IPS-18a (cell line): ENCODE data around the gene C5.
"Not testable (repeated sequence)": the region's sequence is repeated elsewhere in the genome, so short reads cannot be mapped to it uniquely, and the experiment has no call there.

Experiments used
- H3K27ac ChIP-seq: one replicate; pipeline ENCODE4 v1.5.1; 2013; ENCODE audit warnings: low read length
- H3K27me3 ChIP-seq: one replicate; pipeline ENCODE4 v1.6.1; 2013; ENCODE audit warnings: mild to moderate bottlenecking, low read length; ENCODE audit not compliant: control insufficient read depth, insufficient read depth
- H3K36me3 ChIP-seq: one replicate; pipeline ENCODE4 v1.6.1; 2013; ENCODE audit warnings: low read depth, low read length; ENCODE audit not compliant: control insufficient read depth
- H3K4me1 ChIP-seq: one replicate; pipeline ENCODE4 v1.6.1; 2013; ENCODE audit warnings: low read depth, low read length; ENCODE audit not compliant: control insufficient read depth
- H3K4me3 ChIP-seq: one replicate; pipeline ENCODE4 v1.5.1; 2013; ENCODE audit warnings: low read length
- H3K9ac ChIP-seq: one replicate; pipeline ENCODE4 v1.6.1; 2013; ENCODE audit warnings: mild to moderate bottlenecking, low read length, moderate library complexity
- H3K9me3 ChIP-seq: one replicate; pipeline ENCODE4 v1.6.1; 2013; ENCODE audit warnings: low read depth, low read length; ENCODE audit not compliant: control insufficient read depth

The C5 gene

GRCh38 chr9:121038804-121039203 lies 11.3 kb downstream of the C5 start:
- Histone ChIP-seq H3K9me3 (no peaks in the 10 kb centered on the region), H3K4me3 (no peak overlapping the region), H3K27ac (no peak overlapping the region), H3K9ac (no peak overlapping the region), H3K36me3 (no peaks in the 10 kb centered on the region), H3K27me3 (no peaks in the 10 kb centered on the region), H3K4me1 (no peaks in the 10 kb centered on the region)

- Histone ChIP-seq H3K36me3 (no peaks in the 10 kb centered on the region), H3K9ac (no peak overlapping the region), H3K4me1 (no peaks in the 10 kb centered on the region), H3K27me3 (no peaks in the 10 kb centered on the region), H3K4me3 (no peak overlapping the region), H3K9me3 (no peaks in the 10 kb centered on the region), H3K27ac (no peak overlapping the region)
Observed at GRCh38 chr9:121038362-121038761, 11.7 kb downstream of the C5 start.

GRCh38 chr9:121035717-121036116 lies 14.4 kb downstream of the C5 start:
- H3K4me1 ChIP-seq, H3K9me3 ChIP-seq, H3K36me3 ChIP-seq, H3K27ac ChIP-seq, H3K9ac ChIP-seq, H3K4me3 ChIP-seq, H3K27me3 ChIP-seq: not testable (repeated sequence)

GRCh38 chr9:121034529-121034928 lies 15.5 kb downstream of the C5 start:
- Histone ChIP-seq H3K27ac (no peak overlapping the region), H3K9me3 (no peaks in the 10 kb centered on the region)

GRCh38 chr9:121029469-121029868 lies 20.6 kb downstream of the C5 start:
- Histone ChIP-seq H3K36me3 (no peaks in the 10 kb centered on the region), H3K27ac (no peak overlapping the region), H3K9ac (no peak overlapping the region), H3K9me3 (no peaks in the 10 kb centered on the region), H3K4me3 (no peak overlapping the region), H3K27me3 (no peaks in the 10 kb centered on the region), H3K4me1 (no peaks in the 10 kb centered on the region)

More at GRCh38 chr9:121034529-121034928, 15.5 kb downstream of the C5 start:
- no peak overlapping the region for H3K9ac ChIP-seq
- H3K36me3 ChIP-seq: no peaks in the 10 kb centered on the region
- no peaks in the 10 kb centered on the region for H3K27me3 ChIP-seq
- H3K4me1 ChIP-seq: no peaks in the 10 kb centered on the region
- H3K4me3 ChIP-seq: no peak overlapping the region

- H3K27ac ChIP-seq, H3K9me3 ChIP-seq, H3K9ac ChIP-seq: not testable (repeated sequence)
Observed at GRCh38 chr9:121028285-121028684, 21.8 kb downstream of the C5 start.

GRCh38 chr9:121026768-121027167 lies 23.3 kb downstream of the C5 start:
- Histone ChIP-seq H3K9me3 (no peaks in the 10 kb centered on the region), H3K27me3 (no peaks in the 10 kb centered on the region), H3K36me3 (no peaks in the 10 kb centered on the region), H3K9ac (no peak overlapping the region), H3K4me1 (no peaks in the 10 kb centered on the region), H3K4me3 (no peak overlapping the region), H3K27ac (no peak overlapping the region)

More at GRCh38 chr9:121028285-121028684, 21.8 kb downstream of the C5 start:
- not testable (repeated sequence) for H3K27me3 ChIP-seq, H3K4me3 ChIP-seq, H3K4me1 ChIP-seq, H3K36me3 ChIP-seq

GRCh38 chr9:121026260-121026691 lies 23.8 kb downstream of the C5 start:
- Histone ChIP-seq H3K9me3 (no peaks in the 10 kb centered on the region), H3K27ac (no peak overlapping the region), H3K4me3 (no peak overlapping the region), H3K9ac (no peak overlapping the region), H3K27me3 (no peaks in the 10 kb centered on the region), H3K4me1 (no peaks in the 10 kb centered on the region), H3K36me3 (no peaks in the 10 kb centered on the region)

GRCh38 chr9:121024237-121024636 lies 25.8 kb downstream of the C5 start:
- no peak overlapping the region for H3K9ac ChIP-seq
- H3K27ac ChIP-seq: no peak overlapping the region

GRCh38 chr9:121023064-121023463 lies 27.0 kb downstream of the C5 start:
- Histone ChIP-seq H3K36me3 (no peaks in the 10 kb centered on the region), H3K4me3 (no peak overlapping the region), H3K27ac (no peak overlapping the region), H3K9me3 (no peaks in the 10 kb centered on the region), H3K9ac (no peak overlapping the region), H3K4me1 (no peaks in the 10 kb centered on the region), H3K27me3 (no peaks in the 10 kb centered on the region)

More at GRCh38 chr9:121024237-121024636, 25.8 kb downstream of the C5 start:
- Histone ChIP-seq H3K4me1 (no peaks in the 10 kb centered on the region), H3K27me3 (no peaks in the 10 kb centered on the region), H3K4me3 (no peak overlapping the region), H3K36me3 (no peaks in the 10 kb centered on the region), H3K9me3 (no peaks in the 10 kb centered on the region)

- Histone ChIP-seq H3K27ac (no peak overlapping the region), H3K36me3 (no peaks in the 10 kb centered on the region), H3K9me3 (no peaks in the 10 kb centered on the region), H3K27me3 (no peaks in the 10 kb centered on the region), H3K4me3 (no peak overlapping the region), H3K9ac (no peak overlapping the region), H3K4me1 (no peaks in the 10 kb centered on the region)
Observed at GRCh38 chr9:121021301-121021700, 28.8 kb downstream of the C5 start.

GRCh38 chr9:121019273-121019672 lies 30.8 kb downstream of the C5 start:
- no peak overlapping the region for H3K27ac ChIP-seq
- no peaks in the 10 kb centered on the region for H3K9me3 ChIP-seq
- no peaks in the 10 kb centered on the region for H3K4me1 ChIP-seq
- no peaks in the 10 kb centered on the region for H3K27me3 ChIP-seq
- H3K4me3 ChIP-seq: no peak overlapping the region
- no peaks in the 10 kb centered on the region for H3K36me3 ChIP-seq
- H3K9ac ChIP-seq: no peak overlapping the region
